ENCODE results near the gene RBM12. TPM values are rescaled to one million over a fixed set of nuclear protein-coding genes. Genes with fewer than 3 reads are reported as not detected.

The RBM12 gene
- total and polyA plus RNA-seq, 4 donors: 3.4 to 20.0 (median 15.8) TPM

GRCh38 chr20:35599776-35600120 lies 65.0 kb downstream of the RBM12 start:
- no peak overlapping the region for H3K4me3 ChIP-seq (ENCODE audit: low read depth in 1 of 3, low read length in 3 of 3)
- TF ChIP-seq NR2F2 (IDR thresholded peaks at IDR 0.05) (no peak), REST (IDR thresholded peaks at IDR 0.05) (no peak), HNF4G (IDR thresholded peaks at IDR 0.05) (no peak), FOXA2 (IDR thresholded peaks at IDR 0.05) (no peak), SP1 (IDR thresholded peaks at IDR 0.05) (no peak), RAD21 (IDR thresholded peaks at IDR 0.05) (no peak), ATF3 (IDR thresholded peaks at IDR 0.05) (no peak), JUND (IDR thresholded peaks at IDR 0.05) (no peak), RXRA (IDR thresholded peaks at IDR 0.05) (no peak), FOXA1 (IDR thresholded peaks at IDR 0.05) (no peak), EGR1 (IDR thresholded peaks at IDR 0.05; ENCODE audit: low read depth in 2 of 2) (no peak), MAX (IDR thresholded peaks at IDR 0.05) (no peak), HNF4A (conservative IDR thresholded peaks at IDR 0.05) (no peak), GABPA (IDR thresholded peaks at IDR 0.05 in 1 of 2, conservative IDR thresholded peaks at IDR 0.05 in 1 of 2) (no peak), TAF1 (conservative IDR thresholded peaks at IDR 0.05) (no peak), CTCF (IDR thresholded peaks at IDR 0.05; ENCODE audit: low read depth, low read length, missing input control) (no peak), ZBTB33 (IDR thresholded peaks at IDR 0.05) (no peak)
- H3K9me3 ChIP-seq (ENCODE audit: control insufficient read depth in 4 of 4, low read length in 3 of 4): no peaks in the 10 kb centered on the region
- no peak overlapping the region for H3K9ac ChIP-seq (ENCODE audit: low read depth in 1 of 2, low read length in 2 of 2)
- no peak overlapping the region for H3K27ac ChIP-seq (ENCODE audit: low read depth in 1 of 2, low read length in 2 of 2)
- 92% methylated on average over 9 of the region's 9 CpGs for whole genome bisulfite sequencing
- H3K36me3 ChIP-seq (ENCODE audit: control insufficient read depth in 4 of 4, insufficient read depth in 3 of 4, low read depth in 1 of 4, low read length in 3 of 4): no peaks in the 10 kb centered on the region
- H3K27me3 ChIP-seq (ENCODE audit: control insufficient read depth in 4 of 4, insufficient read depth in 4 of 4, low read length in 3 of 4): no peaks in the 10 kb centered on the region
- no peak for DNase-seq (ENCODE audit: low spot score)
- H3K4me1 ChIP-seq (ENCODE audit: control insufficient read depth in 4 of 4, insufficient read depth in 4 of 4, low read length in 3 of 4): peaks cover 7 to 18% (median 15%) of the 10 kb centered on the region in 4 donors

Small RNAs within 50 kb of the gene (small RNA-seq; reads per million reads assigned to genes)
- not detected for gene RNU6-759P

Other genes starting within 250 kb of the RBM12 start
- not detected for gene GDF5, start 226.7 kb downstream of the RBM12 start, total RNA-seq
- gene GDF5, start 226.7 kb downstream of the RBM12 start, polyA plus RNA-seq: not detected
- 10 to 100 TPM; 11.3 to 13.3 TPM for gene CEP250, start 209.3 kb downstream of the RBM12 start, total RNA-seq
- gene CEP250, start 209.3 kb downstream of the RBM12 start, polyA plus RNA-seq: 1 to 10 TPM; 3.4 to 5.3 TPM
- not detected for gene C20orf173, start 135.2 kb downstream of the RBM12 start, total RNA-seq
- gene C20orf173, start 135.2 kb downstream of the RBM12 start, polyA plus RNA-seq: not detected
- gene ERGIC3, start 122.8 kb downstream of the RBM12 start, total RNA-seq: 100 to 1,000 TPM; 110 to 167 TPM
- 100 to 1,000 TPM; 115 to 124 TPM for gene ERGIC3, start 122.8 kb downstream of the RBM12 start, polyA plus RNA-seq
- gene SPAG4, start 49.1 kb downstream of the RBM12 start, total RNA-seq: 1 to 10 TPM; 3.3 to 3.5 TPM
- 1 to 10 TPM; 2.1 to 4.6 TPM for gene SPAG4, start 49.1 kb downstream of the RBM12 start, polyA plus RNA-seq
- gene CPNE1, start within 50 bp of the RBM12 start, total RNA-seq: 10 to 100 TPM; 48.5 to 55.4 TPM
- gene CPNE1, start within 50 bp of the RBM12 start, polyA plus RNA-seq: 10 to 100 TPM; 25.5 to 52.5 TPM
- 10 to 100 TPM; 40.3 to 51.9 TPM for gene NFS1, start 34.5 kb upstream of the RBM12 start, total RNA-seq
- 10 to 100 TPM; 30.1 to 55.2 TPM for gene NFS1, start 34.5 kb upstream of the RBM12 start, polyA plus RNA-seq
- gene ROMO1, start 34.5 kb upstream of the RBM12 start, total RNA-seq: 100 to 1,000 TPM in 1 of 2 donors, 10 to 100 TPM in 1; 68.4 to 127 TPM
- gene ROMO1, start 34.5 kb upstream of the RBM12 start, polyA plus RNA-seq: 100 to 1,000 TPM; 167 to 359 TPM
- 100 to 1,000 TPM; 209 to 211 TPM for gene RBM39, start 77.4 kb upstream of the RBM12 start, total RNA-seq
- 100 to 1,000 TPM in 1 of 2 donors, 10 to 100 TPM in 1; 57.2 to 188 TPM for gene RBM39, start 77.4 kb upstream of the RBM12 start, polyA plus RNA-seq
- 10 to 100 TPM; 10.7 to 11.7 TPM for gene PHF20, start 107.1 kb upstream of the RBM12 start, total RNA-seq
- 1 to 10 TPM; 5.1 to 9.9 TPM for gene PHF20, start 107.1 kb upstream of the RBM12 start, polyA plus RNA-seq

Data from liver (tissue), 10 donors.